Psoas muscle (tissue), 8 donors: Measurements from ENCODE around the gene DTNA. TPM values are rescaled to one million over a fixed set of nuclear protein-coding genes. Genes with fewer than 3 reads are reported as not detected.

Source experiments
- ATAC-seq, 4 donors: fragments of 200-7000 bp; cut with Tn5 transposase; one replicate each; pipeline ENCODE4 v1.9.1; 2020; ENCODE audit warnings: moderate library complexity in 3 of 4, mild to moderate bottlenecking in 2 of 4
- DNase-seq, 2 donors: peaks; one replicate each; pipeline ENCODE4 v3.0.0-alpha.2; 2020
- H3K27ac ChIP-seq: fragments of 200-600 bp; one replicate; pipeline ENCODE4 v1.8.0; 2022
- H3K27me3 ChIP-seq, 3 donors: fragments of 200-600 bp in 1 of 3; one replicate each; pipeline versions ENCODE4 v1.6.1 to v1.8.0; 2013 to 2022; ENCODE audit warnings: low read length in 2 of 3, mild to moderate bottlenecking in 2 of 3, moderate library complexity in 1 of 3; ENCODE audit not compliant: insufficient read depth in 3 of 3
- H3K36me3 ChIP-seq, 2 donors: fragments of 200-600 bp in 1 of 2; one replicate each; pipeline versions ENCODE4 v1.6.1 to v1.8.0; 2013 to 2022; ENCODE audit warnings: low read depth in 1 of 2, mild to moderate bottlenecking in 1 of 2, moderate library complexity in 1 of 2; ENCODE audit not compliant: insufficient read depth in 1 of 2
- H3K4me1 ChIP-seq: fragments of 200-600 bp; one replicate; pipeline ENCODE4 v1.8.0; 2022
- H3K4me3 ChIP-seq: fragments of 200-600 bp; one replicate; pipeline ENCODE4 v1.8.0; 2022; ENCODE audit warnings: mild to moderate bottlenecking
- H3K9me3 ChIP-seq: fragments of 200-600 bp; one replicate; pipeline ENCODE4 v1.8.0; 2022
- WGBS, 3 donors: extraction: QIAGEN DNeasy Blood & Tissue Kit; methylation state at CpG; one replicate each; pipeline versions ENCODE4 v1.1.6 to v1.1.7; 2013; 5-methylcytosine and 5-hydroxymethylcytosine counted together
- intact Hi-C, 2 donors: fragments of 100-400 bp; cut with DNase I; formaldehyde crosslinking; loops; one replicate each; pipeline versions ENCODE4 v1.11.0 to v1.14.2; 2022
- polyA plus RNA-seq, 3 donors: library from polyadenylated mRNA; stranded (reverse); fragments of 200-250 nt; gene quantifications; one replicate each; pipeline ENCODE4 v1.2.3, GENCODE V29; 2013
- total RNA-seq, 4 donors: library from RNA; stranded (reverse); fragmentation: NEBNext Ultra II Directional in 2 of 4; extraction: Animal tissue kit (Norgen Biotek cat#: 25700) in 2 of 4; gene quantifications; one replicate each; pipeline versions ENCODE4 v1.2.1 to v1.2.4, GENCODE V29; 2021 to 2023
- TF ChIP-seq, protein P1 (sequence below): fragments of 200-600 bp; IDR thresholded peaks from one replicate; pipeline ENCODE4 v1.8.0; 2022; ENCODE audit warnings: antibody characterized with exemption
- donor health status: healthy with polysubstance abuse.
- donor health status: DM: no; HTN: no; CAD: no; lungs with moderate emphysema.
- donor health status: Bipolar disorder and iron deficiency.
- donor health status: healthy.
- donor health status: DM: yes; HTN: yes; CAD: no.
- donor health status: DM: no; HTN: no; CAD: no.
- donor health status: DM: no; HTN: no; CAD: no.
- donor health status: DM: yes; HTN: yes; CAD: no.

DTNA gene
- total and polyA plus RNA-seq, 7 donors = 12.6 to 103 (median 82.0) TPM

DNA sequence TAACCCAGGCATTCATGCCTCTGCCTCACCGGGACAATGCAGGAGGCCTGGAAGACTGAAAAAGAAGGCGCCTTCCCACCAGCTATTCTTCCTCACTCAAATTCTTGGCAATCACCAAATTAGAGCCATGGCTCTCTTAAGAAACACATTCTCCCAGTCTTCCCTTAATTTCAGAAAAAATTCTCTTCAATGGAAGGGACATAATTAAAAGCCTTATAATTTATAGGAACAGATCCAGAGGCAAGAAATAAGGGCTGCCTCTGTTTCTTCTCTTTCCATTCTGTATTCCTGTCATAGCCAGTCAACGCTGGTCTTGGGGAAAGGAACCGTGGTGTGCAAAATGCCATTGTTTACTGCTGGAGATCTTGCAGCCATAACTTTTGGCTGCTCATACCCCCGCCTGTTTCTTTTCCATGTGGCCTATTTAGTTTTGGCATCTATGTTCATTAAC is 32.8 kb downstream of the DTNA start:
- ATAC-seq (no peak), DNase-seq (no peak)
- TF ChIP-seq, protein P1, sequence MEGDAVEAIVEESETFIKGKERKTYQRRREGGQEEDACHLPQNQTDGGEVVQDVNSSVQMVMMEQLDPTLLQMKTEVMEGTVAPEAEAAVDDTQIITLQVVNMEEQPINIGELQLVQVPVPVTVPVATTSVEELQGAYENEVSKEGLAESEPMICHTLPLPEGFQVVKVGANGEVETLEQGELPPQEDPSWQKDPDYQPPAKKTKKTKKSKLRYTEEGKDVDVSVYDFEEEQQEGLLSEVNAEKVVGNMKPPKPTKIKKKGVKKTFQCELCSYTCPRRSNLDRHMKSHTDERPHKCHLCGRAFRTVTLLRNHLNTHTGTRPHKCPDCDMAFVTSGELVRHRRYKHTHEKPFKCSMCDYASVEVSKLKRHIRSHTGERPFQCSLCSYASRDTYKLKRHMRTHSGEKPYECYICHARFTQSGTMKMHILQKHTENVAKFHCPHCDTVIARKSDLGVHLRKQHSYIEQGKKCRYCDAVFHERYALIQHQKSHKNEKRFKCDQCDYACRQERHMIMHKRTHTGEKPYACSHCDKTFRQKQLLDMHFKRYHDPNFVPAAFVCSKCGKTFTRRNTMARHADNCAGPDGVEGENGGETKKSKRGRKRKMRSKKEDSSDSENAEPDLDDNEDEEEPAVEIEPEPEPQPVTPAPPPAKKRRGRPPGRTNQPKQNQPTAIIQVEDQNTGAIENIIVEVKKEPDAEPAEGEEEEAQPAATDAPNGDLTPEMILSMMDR = no peak
- Histone ChIP-seq H3K4me3 (no peak overlapping the region), H3K27ac (peak overlapping the region; percentile 9), H3K27me3 (no peaks in the 10 kb centered on the region), H3K9me3 (no peaks in the 10 kb centered on the region), H3K36me3 (no peaks in the 10 kb centered on the region), H3K4me1 (peaks cover 53% of the 10 kb centered on the region)
- intact Hi-C loops = no loop called here
- 60 to 81% (median 62%) methylated on average over 5 of the region's 5 CpGs for WGBS, 3 donors

DNA sequence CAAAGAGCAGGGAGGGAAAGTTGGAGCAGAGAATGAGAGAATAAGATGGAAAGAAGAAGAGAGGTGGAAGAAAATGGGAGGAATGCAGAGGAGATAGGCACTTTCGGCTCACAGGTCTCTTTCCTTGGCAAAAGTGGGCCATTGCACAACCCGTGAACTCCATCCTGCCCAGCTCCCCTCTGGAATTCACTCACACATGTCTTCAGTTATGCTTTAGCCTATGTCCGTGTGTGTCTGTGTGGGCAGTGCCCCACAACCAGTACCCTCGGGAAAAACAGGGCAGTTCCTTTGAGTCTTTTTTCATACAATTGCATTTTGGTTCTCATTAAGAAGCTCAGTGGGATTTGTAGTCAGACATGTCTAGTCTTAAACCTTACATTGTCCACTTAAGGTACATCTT is 34.5 kb downstream of the DTNA start:
- Histone ChIP-seq H3K4me3 (no peak overlapping the region), H3K4me1 (peaks cover 46% of the 10 kb centered on the region), H3K36me3 (no peaks in the 10 kb centered on the region), H3K9me3 (no peaks in the 10 kb centered on the region), H3K27ac (peak overlapping the region; percentile 15), H3K27me3 (no peaks in the 10 kb centered on the region)
- intact Hi-C loops = no loop called here
- TF ChIP-seq, protein P1 = no peak
- ATAC-seq (no peak), DNase-seq (no peak)
- 40 to 71% (median 54%) methylated on average over 4 of the region's 4 CpGs for WGBS, 3 donors

DNA sequence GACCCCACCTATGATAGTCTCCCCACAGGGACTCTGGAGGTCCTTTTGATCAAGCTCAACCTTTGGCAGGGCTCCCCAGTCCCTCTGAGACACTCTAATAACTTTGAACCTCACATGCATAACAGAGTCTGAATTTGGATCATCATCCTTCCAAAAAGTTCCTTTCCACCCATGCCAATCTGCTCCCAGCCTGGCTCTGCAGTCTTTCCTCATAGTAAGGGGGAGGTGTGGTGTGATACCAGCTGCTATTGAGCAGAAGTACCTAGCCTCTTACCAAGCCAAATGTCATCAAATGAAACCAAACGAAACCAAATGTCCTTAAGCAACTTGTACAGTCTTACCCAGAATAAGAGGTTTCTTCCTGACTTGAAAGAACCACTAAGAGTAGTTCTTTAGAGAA is 36.5 kb downstream of the DTNA start:
- no peaks in the 10 kb centered on the region for H3K27me3 ChIP-seq
- TF ChIP-seq, protein P1 = no peak
- DNase-seq (no peak), ATAC-seq (peak in 3 of 4 donors; percentile 24 to 34 (median 28))
- H3K4me3 ChIP-seq = no peak overlapping the region
- no peaks in the 10 kb centered on the region for H3K36me3 ChIP-seq
- 37 to 67% (median 38%) methylated on average over 1 of the region's 1 CpG for WGBS, 3 donors
- H3K27ac ChIP-seq = no peak overlapping the region
- peaks cover 37% of the 10 kb centered on the region for H3K4me1 ChIP-seq
- no peaks in the 10 kb centered on the region for H3K9me3 ChIP-seq
- intact Hi-C loops = no loop called here

DNA sequence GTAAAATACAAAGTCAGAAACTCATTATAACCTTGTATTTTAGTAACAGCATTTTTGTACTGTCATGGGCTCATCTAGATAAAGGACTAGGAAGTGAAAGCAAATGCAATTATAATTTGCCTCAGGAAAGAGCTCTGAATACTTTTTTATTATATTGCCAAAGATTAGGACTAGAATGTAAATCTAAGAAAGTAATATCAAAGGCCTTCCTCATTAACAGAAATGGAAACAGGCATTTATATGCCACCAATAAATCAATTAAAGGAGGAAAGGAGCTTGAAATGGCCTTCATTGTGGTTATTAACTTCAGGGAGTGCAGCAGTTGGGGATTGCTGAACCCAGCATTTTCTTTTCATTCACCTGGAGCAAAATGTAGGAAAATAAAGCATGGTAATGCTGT is 39.6 kb downstream of the DTNA start:
- Histone ChIP-seq H3K36me3 (no peaks in the 10 kb centered on the region), H3K27me3 (no peaks in the 10 kb centered on the region), H3K9me3 (no peaks in the 10 kb centered on the region), H3K4me1 (peaks cover 14% of the 10 kb centered on the region), H3K27ac (no peak overlapping the region), H3K4me3 (no peak overlapping the region)
- DNase-seq = no peak
- ATAC-seq = no peak
- intact Hi-C loops = no loop called here
- TF ChIP-seq, protein P1 = no peak

DNA sequence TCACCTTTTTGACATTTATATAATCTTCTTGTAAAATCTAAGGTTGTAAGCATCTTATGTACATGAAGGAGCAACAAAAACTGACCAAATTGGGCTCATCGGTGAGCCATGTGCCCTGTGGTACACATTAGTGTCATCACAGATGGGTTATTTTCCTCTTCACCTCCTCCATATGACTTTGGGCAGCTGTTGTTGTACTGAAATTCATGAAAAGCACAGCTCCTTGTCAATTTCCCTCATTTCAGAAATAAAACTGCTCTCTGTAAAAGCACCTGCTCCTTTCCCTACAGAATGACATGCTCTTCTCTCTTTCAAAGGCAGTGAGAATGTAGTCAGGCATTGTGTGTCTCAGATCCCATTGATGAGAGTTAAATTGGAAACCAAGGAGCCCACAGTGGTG is 42.0 kb downstream of the DTNA start:
- no peak for DNase-seq
- ATAC-seq = peak in 1 of 4 donors; percentile 9
- Histone ChIP-seq H3K9me3 (no peaks in the 10 kb centered on the region), H3K27me3 (no peaks in the 10 kb centered on the region), H3K36me3 (peaks cover 0 to 12% of the 10 kb centered on the region in 2 donors), H3K27ac (no peak overlapping the region), H3K4me1 (peaks cover 14% of the 10 kb centered on the region), H3K4me3 (no peak overlapping the region)
- intact Hi-C loops = no loop called here
- WGBS, 3 donors = 86 to 100% (median 89%) methylated on average over 1 of the region's 1 CpG
- TF ChIP-seq, protein P1 = no peak
